Measurements from ENCODE around the gene PASD1. TPM values are rescaled to one million over a fixed set of nuclear protein-coding genes. Genes with fewer than 3 reads are reported as not detected.

Gene PASD1
- total RNA-seq, 4 donors from 2014 or later: not detected

DNA sequence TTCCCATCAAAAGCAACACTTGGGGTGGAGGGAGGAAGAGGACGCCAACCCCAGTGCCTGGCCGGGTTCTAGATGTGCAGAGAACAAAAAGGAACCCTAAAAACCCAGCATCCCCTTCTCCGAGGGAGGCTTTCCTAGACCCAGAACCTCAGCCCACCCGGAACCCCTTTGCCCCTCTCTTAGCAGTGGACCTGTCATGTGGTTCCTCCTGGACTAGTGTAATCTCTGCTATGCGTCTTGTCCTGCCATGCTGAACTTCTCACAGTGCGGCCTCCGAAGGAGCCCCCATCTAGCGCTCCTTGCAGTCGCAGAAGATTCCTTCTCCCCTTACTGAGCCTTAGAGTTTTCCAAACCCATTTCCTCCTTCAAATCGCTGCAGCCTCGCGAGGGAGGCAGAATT, 130.6 kb downstream of the PASD1 start:
- no peak for TF ChIP-seq CTCF (IDR thresholded peaks at IDR 0.05; ENCODE audit: low read depth)

- TF ChIP-seq CTCF (IDR thresholded peaks at IDR 0.05; ENCODE audit: low read depth): no peak
Measured at GRCh38 chrX:151694661-151695582, 131.4 kb downstream of the PASD1 start, which contains the start of gene PRRG3. TSS of gene PRRG3 (plus strand) at chrX:151695458. CDS start at chrX:151698815, 3,357 bp downstream.

- no peak for TF ChIP-seq CTCF (IDR thresholded peaks at IDR 0.05; ENCODE audit: low read depth)
Measured at GRCh38 chrX:151695583-151696340, 132.3 kb downstream of the PASD1 start.

- no peak for TF ChIP-seq CTCF (IDR thresholded peaks at IDR 0.05; ENCODE audit: low read depth)
Measured at GRCh38 chrX:151697522-151697921, 134.0 kb downstream of the PASD1 start.

- TF ChIP-seq CTCF (IDR thresholded peaks at IDR 0.05; ENCODE audit: low read depth): no peak
Measured at GRCh38 chrX:151698485-151698884, 135.0 kb downstream of the PASD1 start.

DNA sequence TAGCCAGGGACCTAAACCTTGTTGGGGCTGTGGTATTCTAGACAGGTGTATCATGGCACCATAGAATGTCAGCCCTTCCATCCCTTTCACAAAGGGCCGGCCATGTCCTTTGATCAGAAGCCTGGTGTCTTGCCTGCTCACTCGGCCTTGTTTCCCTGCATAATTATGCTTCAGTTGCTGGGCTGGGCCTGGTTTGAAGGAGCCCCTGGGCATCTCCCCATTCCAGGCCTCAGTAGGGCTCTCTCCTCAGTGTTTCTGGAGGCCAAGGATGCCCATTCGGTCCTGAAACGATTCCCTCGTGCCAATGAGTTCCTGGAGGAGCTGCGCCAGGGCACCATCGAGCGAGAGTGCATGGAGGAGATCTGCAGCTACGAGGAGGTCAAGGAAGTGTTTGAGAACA, 136.3 kb downstream of the PASD1 start:
- TF ChIP-seq CTCF (IDR thresholded peaks at IDR 0.05; ENCODE audit: low read depth): no peak

- TF ChIP-seq CTCF (IDR thresholded peaks at IDR 0.05; ENCODE audit: low read depth): no peak
Measured at GRCh38 chrX:151700581-151700980, 137.1 kb downstream of the PASD1 start.
